ENCODE results near the gene CNTN4. TPM values are rescaled to one million over a fixed set of nuclear protein-coding genes. Genes with fewer than 3 reads are reported as not detected.

CNTN4 gene
- total RNA-seq, 1 experiment from 2014 or later = 5.7 TPM

DNA sequence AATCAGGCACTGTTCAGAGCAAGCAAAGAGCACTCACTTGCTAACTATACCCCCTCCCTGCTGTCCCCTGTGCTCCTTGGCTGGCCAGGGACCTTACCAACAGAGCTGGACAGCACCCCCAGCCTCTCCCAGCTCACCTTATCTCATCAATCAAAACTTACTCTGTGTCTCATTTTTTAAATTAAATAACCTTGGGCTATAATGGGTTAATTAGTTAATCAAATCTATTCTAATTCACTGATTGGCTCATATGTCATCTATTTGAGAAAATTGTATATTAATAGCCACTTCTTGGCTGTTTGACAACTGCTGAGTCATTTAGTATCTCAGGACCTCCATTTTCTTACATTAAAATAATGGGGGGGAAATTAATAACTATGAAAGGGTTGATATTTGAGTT is 988.6 kb downstream of the CNTN4 start:
- Histone ChIP-seq H3K4me1 (ENCODE audit: insufficient read depth, low read length, poor library complexity, severe bottlenecking) (no peaks in the 10 kb centered on the region), H3K36me3 (ENCODE audit: insufficient read depth, low read length, poor library complexity, severe bottlenecking) (no peaks in the 10 kb centered on the region), H3K9me3 (ENCODE audit: low read depth, low read length, poor library complexity, severe bottlenecking) (no peaks in the 10 kb centered on the region), H3K27me3 (replicated peaks; ENCODE audit: insufficient read depth, low read depth, low read length, poor library complexity) (no peaks in the 10 kb centered on the region), H3K27ac (ENCODE audit: low read depth, low read length, poor library complexity, severe bottlenecking) (no peak overlapping the region), H3K4me3 (ENCODE audit: low read depth, low read length, poor library complexity, severe bottlenecking) (no peak overlapping the region)
- intact Hi-C loops (cut with micrococcal nuclease; ENCODE audit: unreplicated experiment) = no loop called here
- DNase-seq (ENCODE audit: low spot score) = no peak
- CTCF ChIA-PET = no interaction called here
- no TSS peak for BruUV-seq (replicated peaks)
- no peak for TF ChIP-seq CTCF (conservative IDR thresholded peaks at IDR 0.05; ENCODE audit: low read depth, low read length)
- TF ChIP-seq EZH2 (IDR thresholded peaks at IDR 0.05; ENCODE audit: borderline replicate concordance, low read depth, low read length, poor library complexity, severe bottlenecking) = no peak
- POLR2A ChIA-PET (ENCODE audit: low non-redundant PET) = no interaction called here

DNA sequence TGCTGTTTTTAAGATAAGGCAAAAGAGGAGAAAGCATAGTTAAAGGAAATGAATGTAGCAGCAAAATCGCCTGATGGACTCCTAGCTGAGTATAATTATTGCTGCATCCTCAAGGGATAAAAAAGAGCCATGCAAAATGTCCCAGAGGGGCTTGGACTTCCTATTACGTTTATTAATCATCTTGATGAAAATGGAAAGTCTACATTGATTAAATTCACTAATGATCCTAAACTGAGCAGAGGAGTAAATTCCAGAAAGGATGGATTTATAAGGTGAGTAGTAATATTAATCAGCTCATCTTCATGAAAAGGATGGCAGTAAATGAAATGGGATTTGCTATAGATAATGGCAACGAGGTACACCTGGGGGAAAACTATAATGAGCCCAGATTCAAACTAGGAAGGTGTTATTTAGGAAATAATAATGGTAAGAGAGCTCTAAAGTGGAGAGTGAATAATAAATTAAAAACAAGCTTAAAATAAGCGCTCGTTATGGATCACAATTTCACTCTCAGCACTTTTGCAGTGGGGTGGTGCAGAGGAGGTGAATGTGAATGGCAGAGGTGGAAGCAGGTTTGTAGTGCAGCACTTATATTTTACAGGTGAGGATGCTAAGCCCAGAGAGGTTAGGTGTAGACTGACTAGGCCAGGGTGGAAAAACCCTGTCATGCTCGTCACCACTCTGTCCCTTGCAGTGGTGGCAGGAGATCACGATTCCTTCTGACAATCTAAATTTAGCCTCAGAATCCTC is 989.2 kb downstream of the CNTN4 start:
- no peak overlapping the region for H3K27ac ChIP-seq (ENCODE audit: low read depth, low read length, poor library complexity, severe bottlenecking)
- H3K27me3 ChIP-seq (replicated peaks; ENCODE audit: insufficient read depth, low read depth, low read length, poor library complexity) = no peaks in the 10 kb centered on the region
- H3K36me3 ChIP-seq (ENCODE audit: insufficient read depth, low read length, poor library complexity, severe bottlenecking) = no peaks in the 10 kb centered on the region
- intact Hi-C loops (cut with micrococcal nuclease; ENCODE audit: unreplicated experiment) = no loop called here
- ChIA-PET POLR2A (ENCODE audit: low non-redundant PET) (no interaction called here), CTCF (no interaction called here)
- no TSS peak for BruUV-seq (replicated peaks)
- DNase-seq (ENCODE audit: low spot score) = no peak
- no peak overlapping the region for H3K4me3 ChIP-seq (ENCODE audit: low read depth, low read length, poor library complexity, severe bottlenecking)
- no peaks in the 10 kb centered on the region for H3K9me3 ChIP-seq (ENCODE audit: low read depth, low read length, poor library complexity, severe bottlenecking)
- H3K4me1 ChIP-seq (ENCODE audit: insufficient read depth, low read length, poor library complexity, severe bottlenecking) = no peaks in the 10 kb centered on the region
- TF ChIP-seq EZH2 (IDR thresholded peaks at IDR 0.05; ENCODE audit: borderline replicate concordance, low read depth, low read length, poor library complexity, severe bottlenecking) = no peak

- Histone ChIP-seq H3K4me1 (ENCODE audit: insufficient read depth, low read length, poor library complexity, severe bottlenecking) (no peaks in the 10 kb centered on the region), H3K4me3 (ENCODE audit: low read depth, low read length, poor library complexity, severe bottlenecking) (no peak overlapping the region), H3K9me3 (ENCODE audit: low read depth, low read length, poor library complexity, severe bottlenecking) (no peaks in the 10 kb centered on the region), H3K27me3 (replicated peaks; ENCODE audit: insufficient read depth, low read depth, low read length, poor library complexity) (no peaks in the 10 kb centered on the region), H3K27ac (ENCODE audit: low read depth, low read length, poor library complexity, severe bottlenecking) (no peak overlapping the region), H3K36me3 (ENCODE audit: insufficient read depth, low read length, poor library complexity, severe bottlenecking) (no peaks in the 10 kb centered on the region)
- no peak for TF ChIP-seq EZH2 (IDR thresholded peaks at IDR 0.05; ENCODE audit: borderline replicate concordance, low read depth, low read length, poor library complexity, severe bottlenecking)
- TF ChIP-seq CTCF (conservative IDR thresholded peaks at IDR 0.05; ENCODE audit: low read depth, low read length) = no peak
- ChIA-PET CTCF (no interaction called here), POLR2A (ENCODE audit: low non-redundant PET) (no interaction called here)
- DNase-seq (ENCODE audit: low spot score) = no peak
- intact Hi-C loops (cut with micrococcal nuclease; ENCODE audit: unreplicated experiment) = no loop called here
- BruUV-seq (replicated peaks) = no TSS peak
Observed at GRCh38 chr3:3089017-3089416, 990.4 kb downstream of the CNTN4 start.

DNA sequence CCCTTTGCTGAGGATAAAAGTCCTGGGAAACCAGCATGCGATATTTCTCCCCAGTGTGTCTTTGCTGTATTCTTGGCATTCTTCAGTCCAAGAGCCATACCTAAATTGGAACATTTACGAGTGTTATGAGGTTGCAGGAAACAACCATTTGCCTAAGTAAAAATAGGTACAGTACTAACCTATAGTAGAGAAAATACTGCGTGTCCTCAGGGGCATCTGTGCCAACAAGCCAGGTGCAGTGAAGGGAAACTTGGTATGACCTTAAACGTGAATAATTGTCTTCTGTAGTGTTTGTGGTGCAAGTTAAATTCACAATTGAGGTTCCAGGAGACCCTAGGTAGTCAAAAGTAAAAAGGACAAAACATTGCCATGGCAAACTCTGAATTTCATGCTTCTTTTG is 999.3 kb downstream of the CNTN4 start:
- no peaks in the 10 kb centered on the region for H3K36me3 ChIP-seq (ENCODE audit: insufficient read depth, low read length, poor library complexity, severe bottlenecking)
- no peak for DNase-seq (ENCODE audit: low spot score)
- intact Hi-C loops (cut with micrococcal nuclease; ENCODE audit: unreplicated experiment) = no loop called here
- POLR2A ChIA-PET (ENCODE audit: low non-redundant PET) = no interaction called here
- TF ChIP-seq CTCF (conservative IDR thresholded peaks at IDR 0.05; ENCODE audit: low read depth, low read length) (no peak), EZH2 (IDR thresholded peaks at IDR 0.05; ENCODE audit: borderline replicate concordance, low read depth, low read length, poor library complexity, severe bottlenecking) (no peak)
- no peaks in the 10 kb centered on the region for H3K9me3 ChIP-seq (ENCODE audit: low read depth, low read length, poor library complexity, severe bottlenecking)
- H3K27me3 ChIP-seq (replicated peaks; ENCODE audit: insufficient read depth, low read depth, low read length, poor library complexity) = no peaks in the 10 kb centered on the region
- H3K27ac ChIP-seq (ENCODE audit: low read depth, low read length, poor library complexity, severe bottlenecking) = no peak overlapping the region
- no TSS peak for BruUV-seq (replicated peaks)
- no peaks in the 10 kb centered on the region for H3K4me1 ChIP-seq (ENCODE audit: insufficient read depth, low read length, poor library complexity, severe bottlenecking)
- CTCF ChIA-PET = no interaction called here
- no peak overlapping the region for H3K4me3 ChIP-seq (ENCODE audit: low read depth, low read length, poor library complexity, severe bottlenecking)

Data from A673 (cell line).